H1 (cell line): ENCODE results near the gene PDS5A. TPM values are rescaled to one million over a fixed set of nuclear protein-coding genes. Genes with fewer than 3 reads are reported as not detected.

Experiments
- CTCF ChIA-PET: fragments of 300-600 bp; sonication (Branson Sonifier 250); formaldehyde crosslinking; loops from one replicate; lab custom pipeline; 2021; ENCODE audit not compliant: partially characterized antibody; lab: Charles Lee
- POLR2A ChIA-PET: fragments of 300-600 bp; sonication (Branson Sonifier 250); formaldehyde crosslinking; loops from one replicate; lab custom pipeline; 2021; ENCODE audit warnings: inconsistent platforms; ENCODE audit not compliant: partially characterized antibody; lab: Charles Lee
- DNase-seq, 2 experiments: peaks; one replicate each; pipeline versions ENCODE4 v3.0.0 to v3.0.0-alpha.2; 2010 to 2022; ENCODE audit warnings: low spot score in 2 of 2, low read depth in 1 of 2, mixed read lengths in 1 of 2
- FAIRE-seq: peaks from 2 replicates; lab custom pipeline; 2011; peaks lifted over from hg19 to GRCh38; lab: Jason Lieb, UNC
- H2AFZ ChIP-seq: 2 replicates; pipeline ENCODE4 v1.8.1; 2012; ENCODE audit warnings: low read length, inconsistent platforms
- H2AK5ac ChIP-seq: 2 replicates; pipeline ENCODE4 v1.6.1; 2013; ENCODE audit warnings: low read depth, low read length
- H2BK120ac ChIP-seq: replicated peaks from 2 replicates; pipeline ENCODE3; 2013; ENCODE audit warnings: low read depth, low read length, inconsistent platforms
- H2BK12ac ChIP-seq: 2 replicates; pipeline ENCODE4 v1.6.1; 2013; ENCODE audit warnings: low read depth, low read length
- H2BK15ac ChIP-seq: 2 replicates; pipeline ENCODE4 v1.6.1; 2013; ENCODE audit warnings: low read length
- H2BK20ac ChIP-seq: 2 replicates; pipeline ENCODE4 v1.6.1; 2013; ENCODE audit warnings: low read length
- H2BK5ac ChIP-seq: 2 replicates; pipeline ENCODE4 v1.6.1; 2013; ENCODE audit warnings: low read depth, low read length
- H3K14ac ChIP-seq: 2 replicates; pipeline ENCODE4 v1.6.1; 2013; ENCODE audit warnings: inconsistent platforms; ENCODE audit not compliant: insufficient read length
- H3K18ac ChIP-seq: 2 replicates; pipeline ENCODE4 v1.6.1; 2013; ENCODE audit warnings: low read length; ENCODE audit errors: extremely low read depth
- H3K23ac ChIP-seq: 2 replicates; pipeline ENCODE4 v1.6.1; 2013; ENCODE audit warnings: inconsistent platforms; ENCODE audit not compliant: insufficient read length
- H3K23me2 ChIP-seq: 2 replicates; pipeline ENCODE4 v1.6.1; 2013; ENCODE audit warnings: low read depth, low read length
- H3K27ac ChIP-seq: 2 replicates; pipeline ENCODE4 v1.6.1; 2011; ENCODE audit warnings: low read depth, low read length, inconsistent platforms
- H3K27me3 ChIP-seq, 4 experiments: replicated peaks in 1 of 4; 1 replicate in 1 of 4; 2 replicates in 3 of 4; pipeline versions ENCODE4 v1.6.1 to v1.8.1; 2011 to 2013; ENCODE audit warnings: low read length in 3 of 4, mild to moderate bottlenecking in 3 of 4, inconsistent platforms in 2 of 4, mixed read lengths in 2 of 4, moderate library complexity in 1 of 4; ENCODE audit not compliant: control insufficient read depth in 3 of 4, insufficient read depth in 3 of 4; ENCODE audit errors: extremely low read depth in 1 of 4
- H3K36me3 ChIP-seq, 4 experiments: 2 replicates each; pipeline versions ENCODE4 v1.6.1 to v1.8.1; 2011 to 2013; ENCODE audit warnings: mild to moderate bottlenecking in 4 of 4, low read length in 3 of 4, moderate library complexity in 2 of 4, control low read depth in 1 of 4, inconsistent platforms in 1 of 4; ENCODE audit not compliant: insufficient read depth in 4 of 4, control insufficient read depth in 2 of 4
- H3K4ac ChIP-seq: replicated peaks from 2 replicates; pipeline ENCODE3; 2013; ENCODE audit warnings: low read length, low read depth, mixed read lengths, inconsistent platforms; ENCODE audit not compliant: insufficient read length
- H3K4me1 ChIP-seq, 4 experiments: replicated peaks in 1 of 4; 1 replicate in 1 of 4; 2 replicates in 3 of 4; pipeline versions ENCODE4 v1.6.1 to v1.8.1; 2011 to 2013; ENCODE audit warnings: low read length in 3 of 4, inconsistent platforms in 2 of 4, mixed read lengths in 1 of 4; ENCODE audit not compliant: insufficient read depth in 4 of 4, control insufficient read depth in 3 of 4
- H3K4me2 ChIP-seq, 2 experiments: 2 replicates each; pipeline versions ENCODE4 v1.6.1 to v1.8.1; 2011 to 2013; ENCODE audit warnings: low read depth in 2 of 2, low read length in 2 of 2, control low read depth in 1 of 2, inconsistent platforms in 1 of 2, mild to moderate bottlenecking in 1 of 2; ENCODE audit not compliant: insufficient read depth in 1 of 2
- H3K4me3 ChIP-seq, 4 experiments: fragments of 200-600, 300-600 bp in 1 of 4; sonication (generic), shearing (Covaris generic), sonication (Bioruptor Twin) in 1 of 4; 2 replicates each; pipeline versions ENCODE4 v1.5.1 to v1.8.1; 2011 to 2016; ENCODE audit warnings: low read length in 4 of 4, low read depth in 3 of 4, control low read depth in 2 of 4, inconsistent platforms in 2 of 4, mild to moderate bottlenecking in 2 of 4, mixed read lengths in 1 of 4, moderate library complexity in 1 of 4; ENCODE audit not compliant: insufficient read depth in 2 of 4; ENCODE audit errors: extremely low read depth in 1 of 4
- H3K56ac ChIP-seq: replicated peaks from 2 replicates; pipeline ENCODE3; 2013; ENCODE audit warnings: low read depth, mild to moderate bottlenecking, mixed read lengths, low read length, inconsistent platforms; ENCODE audit not compliant: insufficient read length
- H3K79me1 ChIP-seq: 2 replicates; pipeline ENCODE4 v1.6.1; 2013; ENCODE audit warnings: low read depth, low read length, control low read depth
- H3K79me2 ChIP-seq, 2 experiments: 2 replicates each; pipeline versions ENCODE4 v1.6.1 to v1.8.1; 2012 to 2013; ENCODE audit warnings: low read length in 2 of 2, mild to moderate bottlenecking in 2 of 2, inconsistent platforms in 1 of 2; ENCODE audit not compliant: insufficient read depth in 2 of 2, control insufficient read depth in 1 of 2
- H3K9ac ChIP-seq, 4 experiments: replicated peaks in 1 of 4; 1 replicate in 1 of 4; 2 replicates in 3 of 4; pipeline versions ENCODE4 v1.6.1 to v1.8.1; 2011 to 2013; ENCODE audit warnings: low read depth in 3 of 4, low read length in 3 of 4, control low read depth in 2 of 4, mild to moderate bottlenecking in 2 of 4, moderate library complexity in 2 of 4, inconsistent platforms in 1 of 4; ENCODE audit errors: extremely low read depth in 1 of 4
- H3K9me3 ChIP-seq, 2 experiments: 2 replicates each; pipeline versions ENCODE4 v1.6.1 to v1.8.1; 2012 to 2013; ENCODE audit warnings: mild to moderate bottlenecking in 2 of 2, moderate library complexity in 2 of 2, control low read depth in 1 of 2, inconsistent platforms in 1 of 2, low read depth in 1 of 2, low read length in 1 of 2, mixed read lengths in 1 of 2; ENCODE audit not compliant: insufficient read depth in 2 of 2
- H4K20me1 ChIP-seq, 2 experiments: replicated peaks in 1 of 2; 2 replicates each; pipeline versions ENCODE3 to v1.8.1; 2011 to 2013; ENCODE audit warnings: inconsistent platforms in 2 of 2, low read length in 2 of 2, mild to moderate bottlenecking in 1 of 2; ENCODE audit not compliant: insufficient read depth in 2 of 2, control insufficient read depth in 1 of 2
- H4K5ac ChIP-seq: 2 replicates; pipeline ENCODE4 v1.6.1; 2013; ENCODE audit warnings: low read length, low read depth, mixed read lengths, inconsistent platforms; ENCODE audit not compliant: insufficient read length
- H4K8ac ChIP-seq: 2 replicates; pipeline ENCODE4 v1.8.0; 2013; ENCODE audit warnings: mild to moderate bottlenecking, moderate library complexity, low read length, inconsistent platforms; ENCODE audit not compliant: insufficient read depth; ENCODE audit errors: extremely low read depth
- H4K91ac ChIP-seq: replicated peaks from 2 replicates; pipeline ENCODE3; 2013; ENCODE audit warnings: low read length, mixed read lengths, inconsistent platforms; ENCODE audit not compliant: insufficient read length
- CBX5 ChIP-seq: fragments of 300-800, 300-1000 bp; sonication (generic); IDR thresholded peaks from 2 replicates; pipeline ENCODE4 v1.7.1; 2016; ENCODE audit warnings: antibody characterized with exemption, low read length, low read depth
- CTCF ChIP-seq, 3 experiments: IDR thresholded peaks; 1 replicate in 2 of 3; 2 replicates in 1 of 3; pipeline versions ENCODE4 v1.5.1 to v1.6.1; 2011; ENCODE audit warnings: low read length in 3 of 3, mild to moderate bottlenecking in 3 of 3, inconsistent platforms in 2 of 3, low read depth in 1 of 3, moderate library complexity in 1 of 3; ENCODE audit not compliant: insufficient read depth in 1 of 3; ENCODE audit errors: control extremely low read depth in 1 of 3
- EGR1 ChIP-seq: IDR thresholded peaks from 2 replicates; pipeline ENCODE4 v1.6.1; 2011; ENCODE audit warnings: low read depth, low read length, borderline replicate concordance
- KDM1A ChIP-seq: fragments of 200-600, 300-600 bp; sonication (generic); IDR thresholded peaks from 2 replicates; pipeline ENCODE4 v1.7.1; 2016; ENCODE audit warnings: mild to moderate bottlenecking, low read length, borderline replicate concordance
- RBBP5 ChIP-seq: IDR thresholded peaks from 2 replicates; pipeline ENCODE4 v1.7.1; 2012; ENCODE audit warnings: low read depth, mild to moderate bottlenecking, inconsistent platforms, low read length, moderate library complexity, borderline replicate concordance
- SIX5 ChIP-seq: IDR thresholded peaks from 2 replicates; pipeline ENCODE4 v1.6.1; 2011; ENCODE audit warnings: mild to moderate bottlenecking, low read depth, low read length
- TAF1 ChIP-seq: IDR thresholded peaks from 2 replicates; pipeline ENCODE4 v1.6.1; 2011; ENCODE audit warnings: mild to moderate bottlenecking, low read depth, low read length
- WGBS, 2 experiments: shearing (Covaris generic) in 1 of 2; methylation state at CpG; one replicate each; pipeline versions ENCODE4 v1.1.6 to v1.1.7; 2013 to 2015; ENCODE audit warnings: low lambda C conversion rate in 2 of 2, mixed read lengths in 2 of 2, inconsistent platforms in 1 of 2, low coverage in 1 of 2, missing lambda C conversion rate in 1 of 2; ENCODE audit not compliant: insufficient replicate concordance in 2 of 2, insufficient coverage in 1 of 2, insufficient read length in 1 of 2; ENCODE audit errors: extremely low coverage in 1 of 2, missing lambda C conversion rate in 1 of 2; 5-methylcytosine and 5-hydroxymethylcytosine counted together
- polyA plus RNA-seq, 7 experiments: library from polyadenylated mRNA; depleted of rRNA in 3 of 7; stranded (reverse) in 5 of 7; unstranded in 2 of 7; fragments of >200 nt in 5 of 7; fragments of 200-250 nt in 2 of 7; gene quantifications; 1 replicate in 5 of 7; 2 replicates in 1 of 7; 4 replicates in 1 of 7; pipeline versions ENCODE4 v1.2.1 to v1.2.3, GENCODE V29; 2011 to 2013; ENCODE audit warnings: missing spikeins in 2 of 7, mixed read lengths in 2 of 7
- total RNA-seq: library from RNA; stranded (reverse); fragmentation: NEBNext Ultra II Directional; extraction: Animal tissue kit (Norgen Biotek cat#: 25700); gene quantifications from 2 replicates; pipeline ENCODE4 v1.2.1, GENCODE V29; 2021

PDS5A gene
- total and polyA plus RNA-seq, 2 of the 8 experiments (the other 6 are each of a cell fraction or from before 2014, with no cell fraction given), result 15.5 to 76.6 TPM

DNA sequence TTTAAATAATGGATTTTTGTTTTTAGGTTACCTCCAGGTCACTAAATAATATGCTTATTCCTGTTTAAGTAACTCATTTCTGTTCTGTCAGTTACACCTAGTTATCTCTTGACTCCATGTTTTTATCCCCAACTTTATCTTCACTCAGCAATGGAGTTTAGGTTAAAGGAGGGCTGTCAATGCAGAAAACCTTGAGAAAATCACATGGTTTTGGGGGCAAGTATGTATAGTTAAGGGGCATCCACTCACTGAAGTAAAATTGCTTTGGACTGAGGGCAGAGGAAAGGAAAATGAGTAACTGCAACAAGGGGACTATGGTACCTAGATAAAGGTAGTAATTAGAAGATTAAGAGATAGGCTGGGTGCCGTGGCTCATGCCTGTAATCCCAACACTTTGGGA, 192.6 kb downstream of the PDS5A start:
- TF ChIP-seq RBBP5, result no peak
- no peak for TF ChIP-seq CBX5
- no peak for TF ChIP-seq TAF1
- no peak for TF ChIP-seq KDM1A
- no peak for TF ChIP-seq CTCF (IDR thresholded peaks at IDR 0.05; ENCODE audit: control extremely low read depth in 1 of 3, insufficient read depth in 1 of 3, low read depth in 1 of 3, low read length in 3 of 3)
- no peak for TF ChIP-seq SIX5
- no peak for TF ChIP-seq EGR1
- Histone ChIP-seq H2BK15ac (no peak overlapping the region), H3K14ac (no peak overlapping the region), H3K4ac (no peak overlapping the region), H3K18ac (no peak overlapping the region), H3K27me3 (no peaks in the 10 kb centered on the region), H3K79me1 (no peaks in the 10 kb centered on the region), H2AFZ (no peak overlapping the region), H3K23ac (no peak overlapping the region), H3K23me2 (no peaks in the 10 kb centered on the region), H3K56ac (no peak overlapping the region), H3K79me2 (no peaks in the 10 kb centered on the region), H3K4me3 (no peak overlapping the region), H4K91ac (no peak overlapping the region), H3K9me3 (no peaks in the 10 kb centered on the region), H3K27ac (no peak overlapping the region), H4K5ac (no peak overlapping the region), H3K4me2 (no peak overlapping the region), H2BK20ac (no peak overlapping the region), H2BK12ac (no peak overlapping the region), H4K20me1 (no peaks in the 10 kb centered on the region), H2BK5ac (no peak overlapping the region), H3K4me1 (no peaks in the 10 kb centered on the region), H2BK120ac (no peak overlapping the region), H3K36me3 (peaks cover 0 to 4% (median 0%) of the 10 kb centered on the region in 4 experiments; a peak in 1 of 8 replicates), H3K9ac (no peak overlapping the region), H4K8ac (no peak overlapping the region), H2AK5ac (no peak overlapping the region)
- CTCF ChIA-PET, result interaction anchor here (0.6 kb wide), 1 partner anchor 1860 kb away, joined by 3 read pairs; no protein-coding TSS in a partner anchor
- DNase-seq (no peak), FAIRE-seq (no peak)
- WGBS, 2 experiments, result 85% methylated on average over 1 of the region's 1 CpG; no CpG with 5 or more reads in 1 of the 2 experiments
- POLR2A ChIA-PET, result interaction anchor here (1.2 to 1.7 kb wide), 3 partner anchors 9 to 87 kb away, joined by 4 to 5 read pairs (median 4); partner anchors contain the start of gene UBE2K
